H9 (cell line): Measurements from ENCODE around the gene SMPD2. TPM values are rescaled to one million over a fixed set of nuclear protein-coding genes. Genes with fewer than 3 reads are reported as not detected.

Experiments
- DNase-seq: peaks from one replicate; pipeline ENCODE4 v3.0.0-alpha.2; 2017
- H2AFZ ChIP-seq: one replicate; pipeline ENCODE4 v1.6.1; 2013; ENCODE audit warnings: mild to moderate bottlenecking, low read length, control low read depth, moderate library complexity
- H2AK5ac ChIP-seq: 2 replicates; pipeline ENCODE4 v1.6.1; 2013; ENCODE audit warnings: low read length, control low read depth, mixed read lengths; ENCODE audit not compliant: insufficient read length
- H2BK120ac ChIP-seq: one replicate; pipeline ENCODE4 v1.6.1; 2013; ENCODE audit warnings: low read depth, mild to moderate bottlenecking, low read length, control low read depth, inconsistent platforms; ENCODE audit not compliant: poor library complexity, severe bottlenecking
- H2BK12ac ChIP-seq: 2 replicates; pipeline ENCODE4 v1.6.1; 2013; ENCODE audit warnings: low read length, control low read depth, mixed read lengths, low read depth; ENCODE audit not compliant: insufficient read length
- H2BK15ac ChIP-seq: 2 replicates; pipeline ENCODE4 v1.6.1; 2013; ENCODE audit warnings: low read depth, low read length, control low read depth
- H2BK20ac ChIP-seq: one replicate; pipeline ENCODE4 v1.6.1; 2013; ENCODE audit warnings: low read depth, mild to moderate bottlenecking, low read length, control low read depth, inconsistent platforms; ENCODE audit not compliant: poor library complexity, severe bottlenecking
- H2BK5ac ChIP-seq: 2 replicates; pipeline ENCODE4 v1.6.1; 2013; ENCODE audit warnings: low read length, control low read depth, mixed read lengths; ENCODE audit not compliant: insufficient read length
- H3K14ac ChIP-seq: 2 replicates; pipeline ENCODE4 v1.6.1; 2013; ENCODE audit warnings: low read length, control low read depth; ENCODE audit not compliant: insufficient read depth
- H3K18ac ChIP-seq: 2 replicates; pipeline ENCODE4 v1.6.1; 2013; ENCODE audit warnings: low read depth, mild to moderate bottlenecking, mixed read lengths, low read length, control low read depth; ENCODE audit not compliant: insufficient read length
- H3K23ac ChIP-seq: 2 replicates; pipeline ENCODE4 v1.6.1; 2013; ENCODE audit warnings: low read length, control low read depth, mixed read lengths, low read depth; ENCODE audit not compliant: insufficient read length
- H3K23me2 ChIP-seq: 2 replicates; pipeline ENCODE4 v1.6.1; 2013; ENCODE audit warnings: low read depth, mild to moderate bottlenecking, mixed read lengths, low read length, control low read depth; ENCODE audit not compliant: insufficient read length, poor library complexity, severe bottlenecking
- H3K27ac ChIP-seq: 2 replicates; pipeline ENCODE4 v1.5.1; 2013; ENCODE audit warnings: low read length, control low read depth, mixed read lengths, low read depth; ENCODE audit not compliant: insufficient read length
- H3K27me3 ChIP-seq: 2 replicates; pipeline ENCODE4 v1.6.1; 2013; ENCODE audit warnings: low read length, control low read depth, inconsistent platforms; ENCODE audit not compliant: insufficient read depth
- H3K4ac ChIP-seq: 2 replicates; pipeline ENCODE4 v1.6.1; 2013; ENCODE audit warnings: low read depth, mild to moderate bottlenecking, control low read depth, inconsistent platforms, low read length, moderate library complexity
- H3K4me1 ChIP-seq: 2 replicates; pipeline ENCODE4 v1.6.1; 2013; ENCODE audit warnings: low read length, control low read depth, inconsistent platforms; ENCODE audit not compliant: insufficient read depth
- H3K4me2 ChIP-seq: 2 replicates; pipeline ENCODE4 v1.6.1; 2013; ENCODE audit warnings: low read length, control low read depth, mixed read lengths; ENCODE audit not compliant: insufficient read length, insufficient read depth
- H3K56ac ChIP-seq: 2 replicates; pipeline ENCODE4 v1.6.1; 2013; ENCODE audit warnings: low read depth, mild to moderate bottlenecking, mixed read lengths, low read length, control low read depth; ENCODE audit not compliant: insufficient read length
- H3K79me1 ChIP-seq: 2 replicates; pipeline ENCODE4 v1.6.1; 2013; ENCODE audit warnings: low read depth, mild to moderate bottlenecking, moderate library complexity, low read length, control low read depth, inconsistent platforms; ENCODE audit not compliant: insufficient read depth, poor library complexity, severe bottlenecking
- H3K79me2 ChIP-seq: 2 replicates; pipeline ENCODE4 v1.6.1; 2013; ENCODE audit warnings: low read length, control low read depth, inconsistent platforms; ENCODE audit not compliant: insufficient read depth
- H3K9ac ChIP-seq: 2 replicates; pipeline ENCODE4 v1.6.1; 2013; ENCODE audit warnings: low read length, control low read depth, mixed read lengths; ENCODE audit not compliant: insufficient read length; ENCODE audit errors: extremely low read depth
- H3K9me3 ChIP-seq: one replicate; pipeline ENCODE4 v1.6.1; 2013; ENCODE audit warnings: low read depth, low read length, inconsistent platforms; ENCODE audit not compliant: control insufficient read depth
- H3T11ph ChIP-seq: one replicate; pipeline ENCODE4 v1.6.1; 2013; ENCODE audit warnings: mild to moderate bottlenecking, low read length, control low read depth, inconsistent platforms
- H4K20me1 ChIP-seq: one replicate; pipeline ENCODE4 v1.6.1; 2013; ENCODE audit not compliant: control insufficient read depth, insufficient read length, insufficient read depth
- H4K5ac ChIP-seq: 2 replicates; pipeline ENCODE4 v1.6.1; 2013; ENCODE audit warnings: low read depth, mild to moderate bottlenecking, mixed read lengths, low read length, control low read depth; ENCODE audit not compliant: insufficient read length
- H4K8ac ChIP-seq: replicated peaks from 2 replicates; pipeline ENCODE4 v1.6.1; 2013; ENCODE audit warnings: low read length, control low read depth, mixed read lengths, low read depth; ENCODE audit not compliant: insufficient read length
- H4K91ac ChIP-seq: 2 replicates; pipeline ENCODE4 v1.6.1; 2013; ENCODE audit warnings: low read depth, mild to moderate bottlenecking, moderate library complexity, mixed read lengths, low read length, control low read depth; ENCODE audit not compliant: insufficient read length
- H3K27ac Mint-ChIP-seq, 3 experiments: 2 replicates in 2 of 3; 3 replicates in 1 of 3; pipeline ENCODE4 v1.8.0; 2020 to 2021; ENCODE audit warnings: mixed read lengths in 3 of 3, mild to moderate bottlenecking in 1 of 3, moderate library complexity in 1 of 3
- H3K27me3 Mint-ChIP-seq: 2 replicates; pipeline ENCODE4 v1.8.0; 2021; ENCODE audit warnings: low read depth, mild to moderate bottlenecking, moderate library complexity, mixed read lengths
- H3K36me3 Mint-ChIP-seq, 3 experiments: 2 replicates in 2 of 3; 3 replicates in 1 of 3; pipeline ENCODE4 v1.8.0; 2020 to 2021; ENCODE audit warnings: low read depth in 3 of 3, mixed read lengths in 3 of 3; ENCODE audit not compliant: insufficient read depth in 1 of 3
- H3K4me1 Mint-ChIP-seq, 2 experiments: 2 replicates each; pipeline ENCODE4 v1.8.0; 2020; ENCODE audit warnings: mixed read lengths in 2 of 2
- H3K4me3 Mint-ChIP-seq, 2 experiments: 2 replicates in 1 of 2; 3 replicates in 1 of 2; pipeline ENCODE4 v1.8.0; 2020 to 2021; ENCODE audit warnings: mild to moderate bottlenecking in 2 of 2, mixed read lengths in 2 of 2, moderate library complexity in 1 of 2
- H3K9me3 Mint-ChIP-seq, 2 experiments: 2 replicates in 1 of 2; 3 replicates in 1 of 2; pipeline ENCODE4 v1.8.0; 2020; ENCODE audit warnings: mild to moderate bottlenecking in 2 of 2, mixed read lengths in 2 of 2, moderate library complexity in 1 of 2
- CTCF ChIP-seq: fragments of 200-600 bp; sonication (generic); conservative IDR thresholded peaks from 3 replicates; pipeline ENCODE4 v1.8.0; 2021; ENCODE audit warnings: antibody characterized with exemption, mild to moderate bottlenecking
- total RNA-seq: library from RNA; stranded (reverse); gene quantifications from 2 replicates; pipeline ENCODE4 v1.2.1, GENCODE V29; 2021

The SMPD2 gene
- total RNA-seq, 1 experiment from 2014 or later: 13.0 TPM

GRCh38 chr6:109488001-109488400, 47.5 kb downstream of the SMPD2 start:
- Histone ChIP-seq H3K9ac (no peak overlapping the region), H3K4ac (no peak overlapping the region), H4K91ac (no peak overlapping the region), H3K18ac (no peak overlapping the region), H2BK120ac (no peak overlapping the region), H2BK12ac (no peak overlapping the region), H3K23me2 (peaks cover 4% of the 10 kb centered on the region), H4K5ac (no peak overlapping the region), H3K79me1 (no peaks in the 10 kb centered on the region), H3K27me3 (no peaks in the 10 kb centered on the region), H3K9me3 (no peaks in the 10 kb centered on the region), H3K4me1 (peaks cover 10% of the 10 kb centered on the region), H2AK5ac (no peak overlapping the region), H3K14ac (no peak overlapping the region), H3K27ac (no peak overlapping the region), H4K20me1 (no peaks in the 10 kb centered on the region), H2BK5ac (no peak overlapping the region), H3K56ac (no peak overlapping the region), H3K79me2 (no peaks in the 10 kb centered on the region), H2AFZ (no peak overlapping the region), H3T11ph (no peak overlapping the region), H2BK15ac (no peak overlapping the region), H2BK20ac (no peak overlapping the region), H3K23ac (no peak overlapping the region), H4K8ac (no peak overlapping the region), H3K4me2 (no peak overlapping the region)
- Mint-ChIP-seq H3K36me3 (peaks cover 0 to 5% (median 0%) of the 10 kb centered on the region in 3 experiments; a peak in 1 of 7 replicates), H3K9me3 (no peaks in the 10 kb centered on the region), H3K4me3 (no peak overlapping the region), H3K4me1 (peaks cover 37% of the 10 kb centered on the region in 2 experiments), H3K27me3 (peaks cover 3% of the 10 kb centered on the region; the same call in 1 of the 2 replicates), H3K27ac (no peak overlapping the region)
- no peak for DNase-seq
- TF ChIP-seq CTCF: no peak
